ENCODE measurements around the gene PAX1. TPM values are rescaled to one million over a fixed set of nuclear protein-coding genes. Genes with fewer than 3 reads are reported as not detected.

PAX1 gene
- polyA plus RNA-seq, 3 donors: not detected

GRCh38 chr20:21739682-21740081 lies 34.2 kb downstream of the PAX1 start:
- Histone ChIP-seq H2AFZ (ENCODE audit: insufficient read depth, low read depth, low read length, poor library complexity, severe bottlenecking) (no peak overlapping the region), H3K4me1 (ENCODE audit: control insufficient read depth in 1 of 2, insufficient read depth in 2 of 2, low read length in 2 of 2) (no peaks in the 10 kb centered on the region), H3K9ac (ENCODE audit: insufficient read depth, low read length, poor library complexity, severe bottlenecking) (no peak overlapping the region), H3K27me3 (ENCODE audit: control insufficient read depth in 2 of 2, insufficient read depth in 2 of 2, low read length in 2 of 2) (no peaks in the 10 kb centered on the region), H3K27ac (ENCODE audit: low read depth in 1 of 2, low read length in 2 of 2) (no peak overlapping the region), H3K36me3 (replicated peaks in 1 of 2; ENCODE audit: control insufficient read depth in 1 of 2, insufficient read depth in 2 of 2, low read length in 2 of 2) (no peaks in the 10 kb centered on the region), H3K79me2 (ENCODE audit: insufficient read depth, low read length) (no peaks in the 10 kb centered on the region), H3K4me2 (replicated peaks; ENCODE audit: extremely low read depth, low read length, poor library complexity, severe bottlenecking) (no peak overlapping the region), H3K4me3 (replicated peaks in 1 of 3; ENCODE audit: low read depth in 2 of 3, low read length in 3 of 3) (no peak overlapping the region), H3K9me3 (replicated peaks in 1 of 2; ENCODE audit: control insufficient read depth in 1 of 2, insufficient read depth in 1 of 2, low read length in 2 of 2) (peaks cover 12 to 20% of the 10 kb centered on the region in 2 donors), H4K20me1 (ENCODE audit: insufficient read depth, low read length) (no peaks in the 10 kb centered on the region)
- intact Hi-C loops (cut with micrococcal nuclease): no loop called here
- H3K4me1 Mint-ChIP-seq: no peaks in the 10 kb centered on the region
- H3K27ac Mint-ChIP-seq: no peak overlapping the region
- no peaks in the 10 kb centered on the region for H3K27me3 Mint-ChIP-seq (ENCODE audit: low read depth in 3 of 3)
- TF ChIP-seq CTCF (IDR thresholded peaks at IDR 0.05): no peak
- no peak overlapping the region for H3K4me3 Mint-ChIP-seq
- H3K36me3 Mint-ChIP-seq: no peaks in the 10 kb centered on the region
- H3K9me3 Mint-ChIP-seq: peaks cover 3 to 12% (median 9%) of the 10 kb centered on the region in 7 donors
- WGBS (ENCODE audit: insufficient coverage): 83% methylated on average over 3 of the region's 3 CpGs
- DNase-seq: no peak

DNA sequence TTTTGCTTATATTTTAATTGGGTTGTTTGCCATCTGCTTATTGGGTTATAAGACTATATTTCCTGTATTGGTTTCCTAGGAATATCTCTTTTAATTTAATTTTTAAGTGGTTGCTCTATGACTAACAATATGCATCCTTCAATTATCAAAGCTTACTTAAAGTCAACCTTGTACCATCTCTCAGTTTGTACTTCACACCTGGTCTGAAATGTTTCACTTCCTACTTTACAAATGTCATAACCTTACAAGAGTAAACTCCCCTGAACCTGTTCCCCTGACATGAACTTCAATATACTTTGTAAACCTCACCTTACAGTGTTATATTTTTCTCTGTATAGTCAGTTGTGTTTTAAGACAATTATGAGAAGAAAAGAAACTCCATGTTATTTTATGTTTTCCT lies 35.8 kb downstream of the PAX1 start:
- H3K36me3 ChIP-seq (replicated peaks in 1 of 2; ENCODE audit: control insufficient read depth in 1 of 2, insufficient read depth in 2 of 2, low read length in 2 of 2): no peaks in the 10 kb centered on the region
- H3K4me2 ChIP-seq (replicated peaks; ENCODE audit: extremely low read depth, low read length, poor library complexity, severe bottlenecking): no peak overlapping the region
- no peak for DNase-seq
- H3K79me2 ChIP-seq (ENCODE audit: insufficient read depth, low read length): no peaks in the 10 kb centered on the region
- peaks cover 12 to 20% of the 10 kb centered on the region in 2 donors for H3K9me3 ChIP-seq (replicated peaks in 1 of 2; ENCODE audit: control insufficient read depth in 1 of 2, insufficient read depth in 1 of 2, low read length in 2 of 2)
- H2AFZ ChIP-seq (ENCODE audit: insufficient read depth, low read depth, low read length, poor library complexity, severe bottlenecking): no peak overlapping the region
- intact Hi-C loops (cut with micrococcal nuclease): no loop called here
- H3K27ac ChIP-seq (ENCODE audit: low read depth in 1 of 2, low read length in 2 of 2): no peak overlapping the region
- Mint-ChIP-seq H3K27ac (no peak overlapping the region), H3K4me3 (no peak overlapping the region), H3K4me1 (no peaks in the 10 kb centered on the region), H3K27me3 (ENCODE audit: low read depth in 3 of 3) (no peaks in the 10 kb centered on the region), H3K9me3 (peaks cover 3 to 12% (median 9%) of the 10 kb centered on the region in 7 donors), H3K36me3 (no peaks in the 10 kb centered on the region)
- H3K27me3 ChIP-seq (ENCODE audit: control insufficient read depth in 2 of 2, insufficient read depth in 2 of 2, low read length in 2 of 2): no peaks in the 10 kb centered on the region
- H3K4me1 ChIP-seq (ENCODE audit: control insufficient read depth in 1 of 2, insufficient read depth in 2 of 2, low read length in 2 of 2): no peaks in the 10 kb centered on the region
- H3K9ac ChIP-seq (ENCODE audit: insufficient read depth, low read length, poor library complexity, severe bottlenecking): no peak overlapping the region
- no peak overlapping the region for H3K4me3 ChIP-seq (replicated peaks in 1 of 3; ENCODE audit: low read depth in 2 of 3, low read length in 3 of 3)
- TF ChIP-seq CTCF (IDR thresholded peaks at IDR 0.05): no peak
- no peaks in the 10 kb centered on the region for H4K20me1 ChIP-seq (ENCODE audit: insufficient read depth, low read length)
